Chondrocyte (in vitro differentiated cells): ENCODE measurements around the gene LFNG. TPM values are rescaled to one million over a fixed set of nuclear protein-coding genes. Genes with fewer than 3 reads are reported as not detected.
A peak's percentile ranks its signal among the peaks of the same experiment; 100 is the strongest.

ENCODE experiments used
- DNase-seq: peaks from one replicate; pipeline ENCODE4 v3.0.0; 2021; ENCODE audit warnings: mixed read lengths, low spot score
- H3K27ac Mint-ChIP-seq: one replicate; pipeline ENCODE4 v1.8.0; 2021; ENCODE audit warnings: mild to moderate bottlenecking, moderate library complexity, mixed read lengths; ENCODE audit not compliant: unreplicated experiment
- H3K27me3 Mint-ChIP-seq: 2 replicates; pipeline ENCODE4 v1.8.0; 2021; ENCODE audit warnings: low read depth, mixed read lengths
- H3K36me3 Mint-ChIP-seq: 2 replicates; pipeline ENCODE4 v1.8.0; 2021; ENCODE audit warnings: low read depth, mixed read lengths
- H3K4me1 Mint-ChIP-seq: 2 replicates; pipeline ENCODE4 v1.8.0; 2021; ENCODE audit warnings: low read depth, mild to moderate bottlenecking, mixed read lengths
- H3K4me3 Mint-ChIP-seq: one replicate; pipeline ENCODE4 v1.8.0; 2021; ENCODE audit warnings: mild to moderate bottlenecking, moderate library complexity, mixed read lengths; ENCODE audit not compliant: unreplicated experiment
- H3K9me3 Mint-ChIP-seq: 2 replicates; pipeline ENCODE4 v1.8.0; 2021; ENCODE audit warnings: low read depth, mixed read lengths
- CTCF ChIP-seq: fragments of 200-600 bp; sonication (generic); IDR thresholded peaks from 2 replicates; pipeline ENCODE4 v1.5.0; 2021; ENCODE audit warnings: antibody characterized with exemption, mild to moderate bottlenecking, moderate library complexity
- total RNA-seq: library from RNA; stranded (reverse); gene quantifications from 3 replicates; pipeline ENCODE4 v1.2.1, GENCODE V29; 2021

Gene LFNG
- total RNA-seq, 1 donor from 2014 or later, result 39.9 TPM

DNA sequence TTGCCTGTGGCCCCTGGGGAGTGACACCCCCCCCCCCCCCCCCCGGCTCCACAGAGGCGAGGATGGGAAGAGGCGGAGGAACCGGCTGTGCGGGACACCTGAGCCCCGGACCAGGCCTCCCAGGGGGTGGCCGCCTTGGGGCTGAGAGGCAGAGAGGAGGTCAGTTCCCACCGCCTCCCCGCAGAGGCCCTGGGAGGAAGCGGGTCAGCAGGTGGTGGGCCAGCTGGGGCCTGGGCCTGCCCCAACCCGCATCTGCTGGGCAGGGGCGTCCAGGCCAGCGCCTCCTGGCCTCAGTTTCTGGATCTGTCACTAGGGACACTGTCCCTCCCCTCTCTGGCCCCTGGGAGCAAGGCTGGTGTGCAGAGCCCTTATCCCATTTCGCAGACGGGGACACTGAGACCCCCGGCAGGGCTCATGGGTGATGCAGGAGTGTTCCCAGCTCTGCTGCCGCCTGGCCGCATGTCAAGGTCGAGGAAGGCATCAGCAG is 14.6 kb upstream of the LFNG start:
- no peak for TF ChIP-seq CTCF
- Mint-ChIP-seq H3K4me1 (peaks cover 18% of the 10 kb centered on the region), H3K9me3 (no peaks in the 10 kb centered on the region), H3K27me3 (no peaks in the 10 kb centered on the region), H3K4me3 (no peak overlapping the region), H3K36me3 (no peaks in the 10 kb centered on the region), H3K27ac (no peak overlapping the region)
- DNase-seq, result no peak

- no peak overlapping the region for H3K4me3 Mint-ChIP-seq
- no peaks in the 10 kb centered on the region for H3K27me3 Mint-ChIP-seq
- H3K36me3 Mint-ChIP-seq, result no peaks in the 10 kb centered on the region
- peaks cover 18% of the 10 kb centered on the region for H3K4me1 Mint-ChIP-seq
- TF ChIP-seq CTCF, result no peak
- DNase-seq, result no peak
- H3K9me3 Mint-ChIP-seq, result no peaks in the 10 kb centered on the region
- no peak overlapping the region for H3K27ac Mint-ChIP-seq
These were observed 14.2 kb upstream of the LFNG start for GRCh38 chr7:2505401-2505800.

DNA sequence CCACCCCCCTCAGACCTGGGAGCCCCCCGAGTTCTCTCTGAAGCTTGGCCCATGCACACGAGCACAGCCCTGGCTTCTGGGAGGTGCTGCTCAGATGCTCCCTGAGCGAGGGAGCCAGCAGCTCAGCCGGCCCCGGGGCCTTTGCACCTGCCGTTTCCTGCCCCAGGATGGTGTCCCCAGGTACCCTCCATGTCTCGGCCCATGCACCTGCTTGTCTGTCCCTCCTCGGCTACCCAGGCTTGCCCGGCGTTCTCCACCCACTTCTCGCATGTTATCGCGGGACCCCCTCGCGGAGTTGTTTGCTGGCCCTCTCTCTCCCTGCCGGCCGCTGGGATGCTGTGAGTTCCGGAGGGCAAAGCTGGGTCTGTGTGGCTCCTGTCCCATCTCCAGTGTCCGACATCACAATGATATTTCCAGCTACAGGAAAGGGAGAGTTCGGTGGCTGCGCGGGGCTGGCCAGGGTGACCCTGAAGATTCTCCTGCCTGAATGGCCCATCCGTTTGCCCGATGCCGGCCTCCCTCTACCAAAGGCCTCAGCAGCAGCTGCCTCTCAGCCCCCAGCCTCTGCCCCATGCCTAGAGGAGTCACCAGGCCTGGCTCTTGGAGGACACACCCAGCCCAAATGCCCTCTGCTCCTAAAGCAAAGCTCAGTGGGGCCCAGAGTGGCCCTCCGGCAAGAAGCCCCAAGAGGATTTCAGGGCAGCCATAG is 12.2 kb upstream of the LFNG start:
- TF ChIP-seq CTCF, result no peak
- Mint-ChIP-seq H3K9me3 (no peaks in the 10 kb centered on the region), H3K36me3 (no peaks in the 10 kb centered on the region)

GRCh38 chr7:2507917-2508306 is 11.7 kb upstream of the LFNG start:
- peaks cover 26% of the 10 kb centered on the region for H3K4me1 Mint-ChIP-seq
- no peaks in the 10 kb centered on the region for H3K27me3 Mint-ChIP-seq
- H3K4me3 Mint-ChIP-seq, result no peak overlapping the region
- no peaks in the 10 kb centered on the region for H3K36me3 Mint-ChIP-seq
- no peak for TF ChIP-seq CTCF
- H3K27ac Mint-ChIP-seq, result no peak overlapping the region
- no peaks in the 10 kb centered on the region for H3K9me3 Mint-ChIP-seq
- no peak for DNase-seq

More for the DNA sequence above, 12.2 kb upstream of the LFNG start:
- no peaks in the 10 kb centered on the region for H3K27me3 Mint-ChIP-seq
- DNase-seq, result no peak
- no peak overlapping the region for H3K4me3 Mint-ChIP-seq
- peaks cover 24% of the 10 kb centered on the region for H3K4me1 Mint-ChIP-seq
- H3K27ac Mint-ChIP-seq, result no peak overlapping the region

- Mint-ChIP-seq H3K27me3 (no peaks in the 10 kb centered on the region), H3K27ac (peak overlapping the region; percentile 79), H3K36me3 (no peaks in the 10 kb centered on the region), H3K4me1 (peaks cover 22% of the 10 kb centered on the region), H3K4me3 (peak overlapping the region; percentile 22), H3K9me3 (no peaks in the 10 kb centered on the region)
- TF ChIP-seq CTCF, result no peak
- DNase-seq, result no peak
These were observed 11.0 kb upstream of the LFNG start for GRCh38 chr7:2508327-2509215.
